ENCODE measurements around the gene MKNK1.

- TF ChIP-seq CTCF (IDR thresholded peaks at IDR 0.05) (no peak), EZH2 (IDR thresholded peaks at IDR 0.05; ENCODE audit: borderline replicate concordance, insufficient read depth, low read depth, low read length, poor library complexity, severe bottlenecking) (no peak)
These were observed 41.6 kb downstream of the MKNK1 start for GRCh38 chr1:46562498-46562897.
